ENCODE data around the gene LYRM2.

Gene LYRM2

DNA sequence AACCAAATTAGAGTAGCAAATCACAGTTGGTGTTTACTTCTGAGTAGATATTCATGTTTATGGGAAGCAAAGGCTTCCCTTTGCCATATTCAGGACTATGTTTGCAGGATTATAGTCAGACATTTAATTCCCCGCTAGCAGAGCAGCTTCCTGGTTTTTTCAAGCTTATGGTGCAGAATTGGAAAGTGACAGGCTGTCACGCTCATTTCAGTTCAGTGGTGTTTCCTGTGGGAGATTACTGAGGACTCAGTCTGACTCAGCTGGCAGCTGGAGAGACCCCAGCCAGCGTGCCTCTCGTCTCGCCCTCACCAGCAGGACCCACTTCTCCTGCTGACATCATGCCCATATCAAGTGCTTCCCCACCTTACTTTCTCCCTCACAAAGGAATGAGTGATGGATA is 85.1 kb downstream of the LYRM2 start:
- no peak for DNase-seq (ENCODE audit: low read depth, low spot score)
- H3K36me3 ChIP-seq (ENCODE audit: insufficient read depth, low read length), result no peaks in the 10 kb centered on the region
- no peak overlapping the region for H3K4me3 ChIP-seq
- TF ChIP-seq POLR2AphosphoS5 (IDR thresholded peaks at IDR 0.05; ENCODE audit: borderline replicate concordance, low read depth, low read length) (no peak), EZH2 (IDR thresholded peaks at IDR 0.05) (no peak), FOXP2 (optimal IDR thresholded peaks at IDR 0.05; ENCODE audit: control extremely low read depth, extremely low read length, insufficient read depth) (no peak)
- H3K9me3 ChIP-seq (ENCODE audit: low read depth, low read length), result no peaks in the 10 kb centered on the region
- H3K27ac ChIP-seq, result no peak overlapping the region
- H3K9ac ChIP-seq (ENCODE audit: insufficient read length), result no peak overlapping the region

DNA sequence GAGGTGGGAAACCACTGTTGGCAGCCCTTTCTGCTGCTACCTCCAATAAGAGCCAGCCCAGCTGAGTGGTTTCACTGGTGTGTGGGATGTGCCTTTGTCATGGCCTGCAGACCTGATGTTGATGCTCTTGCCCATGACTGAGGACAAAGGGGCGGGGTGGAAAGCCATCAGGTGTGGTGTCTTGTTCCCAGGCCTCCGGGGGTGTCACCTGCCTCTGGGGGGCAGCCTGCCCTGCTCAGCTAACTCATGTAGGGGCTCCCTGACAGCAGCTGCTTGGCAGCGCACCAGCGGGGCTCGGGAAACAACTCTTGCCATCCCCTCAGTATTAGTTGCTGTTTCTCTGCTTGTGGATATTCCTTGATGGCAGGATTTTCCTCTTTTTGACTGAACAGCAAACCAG is 91.3 kb downstream of the LYRM2 start:
- Histone ChIP-seq H3K9me3 (ENCODE audit: low read depth, low read length) (no peaks in the 10 kb centered on the region), H3K4me3 (no peak overlapping the region), H3K9ac (ENCODE audit: insufficient read length) (no peak overlapping the region), H3K36me3 (ENCODE audit: insufficient read depth, low read length) (no peaks in the 10 kb centered on the region), H3K27ac (no peak overlapping the region)
- TF ChIP-seq EZH2 (IDR thresholded peaks at IDR 0.05) (no peak), POLR2AphosphoS5 (IDR thresholded peaks at IDR 0.05; ENCODE audit: borderline replicate concordance, low read depth, low read length) (no peak)
- no peak for DNase-seq (ENCODE audit: low read depth, low spot score)

DNA sequence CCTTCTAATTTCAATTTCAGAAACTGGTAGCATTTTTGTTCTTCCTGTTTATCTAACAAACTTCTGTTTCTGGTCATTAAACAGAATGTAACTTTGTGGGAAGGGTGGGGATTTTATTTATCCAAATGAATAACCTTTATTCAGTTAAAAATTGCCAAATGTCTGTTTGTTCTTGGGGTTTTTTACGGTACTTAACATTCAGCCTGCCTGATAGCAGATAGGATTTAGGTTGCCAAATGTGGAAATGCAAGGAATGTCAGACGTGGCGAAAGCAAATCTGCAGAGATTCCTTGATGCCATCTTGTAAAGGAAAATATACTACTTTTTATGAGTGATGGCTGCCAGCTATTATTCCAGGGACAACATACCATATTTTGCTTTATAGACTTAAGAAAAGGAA is 95.7 kb downstream of the LYRM2 start:
- H3K36me3 ChIP-seq (ENCODE audit: insufficient read depth, low read length), result no peaks in the 10 kb centered on the region
- no peak overlapping the region for H3K9ac ChIP-seq (ENCODE audit: insufficient read length)
- H3K27ac ChIP-seq, result no peak overlapping the region
- no peak overlapping the region for H3K4me3 ChIP-seq
- no peak for DNase-seq (ENCODE audit: low read depth, low spot score)
- H3K9me3 ChIP-seq (ENCODE audit: low read depth, low read length), result no peaks in the 10 kb centered on the region
- TF ChIP-seq POLR2AphosphoS5 (IDR thresholded peaks at IDR 0.05; ENCODE audit: borderline replicate concordance, low read depth, low read length) (no peak), FOXP2 (optimal IDR thresholded peaks at IDR 0.05; ENCODE audit: control extremely low read depth, extremely low read length, insufficient read depth) (no peak), EZH2 (IDR thresholded peaks at IDR 0.05) (no peak)

GRCh38 chr6:89542081-89542857 is 96.3 kb downstream of the LYRM2 start:
- Histone ChIP-seq H3K27ac (no peak overlapping the region), H3K9me3 (ENCODE audit: low read depth, low read length) (no peaks in the 10 kb centered on the region), H3K4me3 (no peak overlapping the region), H3K9ac (ENCODE audit: insufficient read length) (no peak overlapping the region), H3K36me3 (ENCODE audit: insufficient read depth, low read length) (no peaks in the 10 kb centered on the region)
- no peak for DNase-seq (ENCODE audit: low read depth, low spot score)
- TF ChIP-seq POLR2AphosphoS5 (IDR thresholded peaks at IDR 0.05; ENCODE audit: borderline replicate concordance, low read depth, low read length) (no peak), EZH2 (IDR thresholded peaks at IDR 0.05) (no peak), FOXP2 (optimal IDR thresholded peaks at IDR 0.05; ENCODE audit: control extremely low read depth, extremely low read length, insufficient read depth) (no peak)

- Histone ChIP-seq H3K36me3 (ENCODE audit: insufficient read depth, low read length) (no peaks in the 10 kb centered on the region), H3K9ac (ENCODE audit: insufficient read length) (no peak overlapping the region), H3K9me3 (ENCODE audit: low read depth, low read length) (no peaks in the 10 kb centered on the region), H3K27ac (no peak overlapping the region), H3K4me3 (no peak overlapping the region)
- DNase-seq (ENCODE audit: low read depth, low spot score), result no peak
- TF ChIP-seq FOXP2 (optimal IDR thresholded peaks at IDR 0.05; ENCODE audit: control extremely low read depth, extremely low read length, insufficient read depth) (no peak), EZH2 (IDR thresholded peaks at IDR 0.05) (no peak), POLR2AphosphoS5 (IDR thresholded peaks at IDR 0.05; ENCODE audit: borderline replicate concordance, low read depth, low read length) (no peak)
These were observed 98.8 kb downstream of the LYRM2 start for GRCh38 chr6:89539779-89540178.

DNA sequence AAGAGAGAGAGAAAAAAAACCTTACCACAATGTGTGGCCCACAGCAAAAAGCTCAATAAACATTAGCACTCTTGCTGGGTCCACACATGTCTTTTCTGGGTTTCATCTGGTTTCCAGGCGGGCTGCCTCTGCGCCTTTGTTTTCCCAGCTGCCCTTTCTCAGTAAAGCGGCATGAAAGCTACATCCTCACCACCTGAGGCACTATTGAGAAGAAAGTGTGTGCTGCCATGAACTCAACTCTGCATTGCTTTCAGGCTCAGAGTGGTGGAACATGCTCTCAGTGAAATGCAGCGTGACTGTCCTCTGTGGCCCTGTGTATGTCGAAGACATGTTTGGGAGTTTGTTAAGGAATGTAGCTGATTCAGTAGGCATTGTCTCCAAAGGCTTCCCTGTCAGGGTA is 102.3 kb downstream of the LYRM2 start:
- Histone ChIP-seq H3K27ac (no peak overlapping the region), H3K36me3 (ENCODE audit: insufficient read depth, low read length) (no peaks in the 10 kb centered on the region)
- DNase-seq (ENCODE audit: low read depth, low spot score), result no peak

GRCh38 chr6:89530982-89531381 is 107.6 kb downstream of the LYRM2 start:
- no peaks in the 10 kb centered on the region for H3K36me3 ChIP-seq (ENCODE audit: insufficient read depth, low read length)
- H3K9ac ChIP-seq (ENCODE audit: insufficient read length), result no peak overlapping the region
- no peak for TF ChIP-seq FOXP2 (optimal IDR thresholded peaks at IDR 0.05; ENCODE audit: control extremely low read depth, extremely low read length, insufficient read depth)
- TF ChIP-seq EZH2 (IDR thresholded peaks at IDR 0.05), result no peak
- no peak for TF ChIP-seq POLR2AphosphoS5 (IDR thresholded peaks at IDR 0.05; ENCODE audit: borderline replicate concordance, low read depth, low read length)
- H3K9me3 ChIP-seq (ENCODE audit: low read depth, low read length), result no peaks in the 10 kb centered on the region
- DNase-seq (ENCODE audit: low read depth, low spot score), result no peak
- no peak overlapping the region for H3K4me3 ChIP-seq
- no peak overlapping the region for H3K27ac ChIP-seq

More for the DNA sequence above, 102.3 kb downstream of the LYRM2 start:
- TF ChIP-seq EZH2 (IDR thresholded peaks at IDR 0.05) (no peak), FOXP2 (optimal IDR thresholded peaks at IDR 0.05; ENCODE audit: control extremely low read depth, extremely low read length, insufficient read depth) (no peak), POLR2AphosphoS5 (IDR thresholded peaks at IDR 0.05; ENCODE audit: borderline replicate concordance, low read depth, low read length) (no peak)
- H3K9ac ChIP-seq (ENCODE audit: insufficient read length), result no peak overlapping the region
- no peaks in the 10 kb centered on the region for H3K9me3 ChIP-seq (ENCODE audit: low read depth, low read length)
- H3K4me3 ChIP-seq, result no peak overlapping the region

DNA sequence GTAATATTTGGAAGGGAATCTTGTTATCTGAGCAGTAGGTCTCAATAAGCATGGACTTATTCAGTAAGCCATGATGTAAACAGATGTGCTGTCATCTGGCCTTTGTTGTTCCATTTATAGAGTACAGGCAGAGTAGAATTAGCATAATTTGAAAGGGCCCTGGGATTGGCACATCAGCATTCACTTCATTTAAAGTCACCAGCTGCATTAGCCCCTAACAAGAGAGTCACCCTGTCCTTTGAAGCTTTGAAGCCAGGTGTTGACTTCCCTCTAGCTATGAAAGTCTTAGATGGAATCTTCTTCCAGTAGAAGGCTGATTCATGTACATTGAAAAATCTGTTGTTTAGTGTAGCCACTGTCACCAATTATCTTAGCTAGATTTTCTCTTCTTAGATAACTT is 109.7 kb downstream of the LYRM2 start:
- H3K4me3 ChIP-seq, result no peak overlapping the region
- no peak overlapping the region for H3K27ac ChIP-seq
- no peak for TF ChIP-seq FOXP2 (optimal IDR thresholded peaks at IDR 0.05; ENCODE audit: control extremely low read depth, extremely low read length, insufficient read depth)
- TF ChIP-seq EZH2 (IDR thresholded peaks at IDR 0.05), result no peak
- H3K9ac ChIP-seq (ENCODE audit: insufficient read length), result no peak overlapping the region
- no peaks in the 10 kb centered on the region for H3K36me3 ChIP-seq (ENCODE audit: insufficient read depth, low read length)
- DNase-seq (ENCODE audit: low read depth, low spot score), result no peak
- no peaks in the 10 kb centered on the region for H3K9me3 ChIP-seq (ENCODE audit: low read depth, low read length)

DNA sequence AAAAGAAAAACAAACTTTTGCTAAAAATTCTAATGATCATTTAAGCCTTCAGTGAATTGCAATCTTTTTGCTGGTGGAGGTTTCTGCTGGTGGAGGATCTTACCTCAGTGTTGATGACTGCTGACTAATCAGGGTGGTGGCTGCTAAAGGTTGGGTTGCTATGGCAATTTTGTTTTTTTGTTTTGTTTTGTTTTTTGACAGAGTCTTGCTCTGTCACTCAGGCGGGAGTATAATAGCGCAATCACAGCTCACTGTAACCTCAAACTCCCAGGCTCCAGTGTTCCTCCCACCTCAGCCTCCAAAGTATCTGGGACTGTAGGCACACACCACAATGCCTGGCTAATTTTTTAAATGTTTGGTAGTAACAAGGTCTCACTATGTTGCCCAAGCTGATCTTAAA is 110.9 kb downstream of the LYRM2 start:
- no peaks in the 10 kb centered on the region for H3K36me3 ChIP-seq (ENCODE audit: insufficient read depth, low read length)
- H3K9ac ChIP-seq (ENCODE audit: insufficient read length), result no peak overlapping the region
- no peak for DNase-seq (ENCODE audit: low read depth, low spot score)
- H3K9me3 ChIP-seq (ENCODE audit: low read depth, low read length), result no peaks in the 10 kb centered on the region
- no peak for TF ChIP-seq EZH2 (IDR thresholded peaks at IDR 0.05)
- no peak for TF ChIP-seq FOXP2 (optimal IDR thresholded peaks at IDR 0.05; ENCODE audit: control extremely low read depth, extremely low read length, insufficient read depth)
- TF ChIP-seq POLR2AphosphoS5 (IDR thresholded peaks at IDR 0.05; ENCODE audit: borderline replicate concordance, low read depth, low read length), result no peak
- no peak overlapping the region for H3K27ac ChIP-seq
- H3K4me3 ChIP-seq, result no peak overlapping the region

Data from SK-N-MC (cell line).